Adrenal gland (tissue), 5 donors: ENCODE results near the gene TMEM88.

Experiments
- POLR2A ChIP-seq, 2 donors: fragments of 450-650 bp; IDR thresholded peaks; one replicate each; pipeline ENCODE4 v1.6.1; 2017; ENCODE audit warnings: antibody characterized with exemption in 2 of 2, mild to moderate bottlenecking in 2 of 2, moderate library complexity in 1 of 2
- TF ChIP-seq, protein P1 (sequence below), 6 experiments: fragments of 450-650 bp in 4 of 6; fragments of 200-600 bp in 2 of 6; sonication (generic) in 1 of 6; IDR thresholded peaks; 1 replicate in 5 of 6; 2 replicates in 1 of 6; pipeline versions ENCODE4 v1.5.1 to v1.8.0; 2016 to 2021; ENCODE audit warnings: antibody characterized with exemption in 6 of 6, mild to moderate bottlenecking in 2 of 6, moderate library complexity in 1 of 6
- donor health status: DM: no; HTN: no; CAD: no.

DNA sequence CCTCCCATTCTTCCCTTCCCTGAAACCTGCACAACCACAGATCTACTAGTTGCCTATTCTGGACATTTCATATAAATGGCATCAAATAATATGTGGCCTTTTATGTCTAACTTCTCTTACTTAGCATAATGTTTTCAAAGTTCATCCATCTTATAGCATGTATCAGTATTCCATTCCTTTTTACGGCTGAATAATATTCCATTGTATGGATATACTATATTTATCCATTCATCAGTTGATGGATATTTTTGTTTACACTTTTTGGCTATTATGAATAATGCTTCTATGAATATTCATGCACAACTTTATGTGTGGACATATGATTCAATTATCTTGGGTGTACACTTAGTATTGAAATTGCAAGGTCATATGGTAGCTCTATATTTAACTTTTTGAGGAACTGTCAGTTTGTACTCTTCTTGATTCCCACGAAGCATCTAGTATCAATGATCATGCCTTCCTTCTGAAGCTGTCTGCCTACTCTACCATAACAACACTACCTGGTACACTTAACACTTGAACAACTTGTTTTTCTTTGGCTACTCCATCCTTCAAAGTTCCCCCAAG is 21.0 kb downstream of the TMEM88 start:
- TF ChIP-seq, protein P1, sequence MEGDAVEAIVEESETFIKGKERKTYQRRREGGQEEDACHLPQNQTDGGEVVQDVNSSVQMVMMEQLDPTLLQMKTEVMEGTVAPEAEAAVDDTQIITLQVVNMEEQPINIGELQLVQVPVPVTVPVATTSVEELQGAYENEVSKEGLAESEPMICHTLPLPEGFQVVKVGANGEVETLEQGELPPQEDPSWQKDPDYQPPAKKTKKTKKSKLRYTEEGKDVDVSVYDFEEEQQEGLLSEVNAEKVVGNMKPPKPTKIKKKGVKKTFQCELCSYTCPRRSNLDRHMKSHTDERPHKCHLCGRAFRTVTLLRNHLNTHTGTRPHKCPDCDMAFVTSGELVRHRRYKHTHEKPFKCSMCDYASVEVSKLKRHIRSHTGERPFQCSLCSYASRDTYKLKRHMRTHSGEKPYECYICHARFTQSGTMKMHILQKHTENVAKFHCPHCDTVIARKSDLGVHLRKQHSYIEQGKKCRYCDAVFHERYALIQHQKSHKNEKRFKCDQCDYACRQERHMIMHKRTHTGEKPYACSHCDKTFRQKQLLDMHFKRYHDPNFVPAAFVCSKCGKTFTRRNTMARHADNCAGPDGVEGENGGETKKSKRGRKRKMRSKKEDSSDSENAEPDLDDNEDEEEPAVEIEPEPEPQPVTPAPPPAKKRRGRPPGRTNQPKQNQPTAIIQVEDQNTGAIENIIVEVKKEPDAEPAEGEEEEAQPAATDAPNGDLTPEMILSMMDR (IDR thresholded peaks at IDR 0.05) = no peak
- TF ChIP-seq POLR2A (IDR thresholded peaks at IDR 0.05) = no peak
